GM23338 (cell line): ENCODE data around the gene OLFML2A.

Source experiments
- EZH2phosphoT487 ChIP-seq: fragments of 200-600 bp; sonication (generic); IDR thresholded peaks from one replicate; pipeline ENCODE4 v1.8.1; 2018; ENCODE audit warnings: antibody characterized with exemption; ENCODE audit not compliant: unreplicated experiment
- ZNF114 ChIP-seq: fragments of 250-450 bp; sonication (Bioruptor Pico); IDR thresholded peaks from 2 replicates; pipeline ENCODE4 v1.5.0; 2020; ENCODE audit warnings: mild to moderate bottlenecking, moderate library complexity
- ZNF331 ChIP-seq: fragments of 250-450 bp; sonication (Bioruptor Pico); IDR thresholded peaks from 2 replicates; pipeline ENCODE4 v1.5.0; 2020; ENCODE audit warnings: low read depth, mild to moderate bottlenecking, moderate library complexity
- TF ChIP-seq, protein P1 (sequence below): IDR thresholded peaks from one replicate; pipeline ENCODE4 v1.6.1; 2018; ENCODE audit warnings: antibody characterized with exemption; ENCODE audit not compliant: unreplicated experiment
- TF ChIP-seq, protein P2 (sequence below), 2 experiments: fragments of 200-600 bp in 1 of 2; sonication (generic) in 1 of 2; conservative IDR thresholded peaks; 2 replicates each; pipeline versions ENCODE4 v1.5.1 to v1.6.1; 2016 to 2017; ENCODE audit warnings: antibody characterized with exemption in 2 of 2, low read depth in 2 of 2, mild to moderate bottlenecking in 2 of 2, moderate library complexity in 1 of 2

DNA sequence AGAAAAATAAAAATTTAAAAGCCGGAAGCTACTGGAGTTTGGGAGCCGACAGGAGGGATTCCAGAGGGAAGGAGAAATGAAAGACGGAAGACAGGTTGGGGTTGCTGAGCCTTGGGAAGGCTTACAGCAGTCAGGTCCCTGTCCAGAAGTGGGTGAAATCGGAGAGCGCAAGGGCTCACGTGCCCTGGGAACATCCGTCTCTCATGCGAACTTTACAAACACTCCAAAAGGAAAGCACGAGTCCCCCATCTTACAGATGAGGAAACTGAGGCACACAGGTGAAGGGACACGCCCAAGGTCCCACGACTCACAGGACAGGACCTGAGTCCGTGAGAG is 347 bp upstream of the OLFML2A start:
- TF ChIP-seq, protein P1, sequence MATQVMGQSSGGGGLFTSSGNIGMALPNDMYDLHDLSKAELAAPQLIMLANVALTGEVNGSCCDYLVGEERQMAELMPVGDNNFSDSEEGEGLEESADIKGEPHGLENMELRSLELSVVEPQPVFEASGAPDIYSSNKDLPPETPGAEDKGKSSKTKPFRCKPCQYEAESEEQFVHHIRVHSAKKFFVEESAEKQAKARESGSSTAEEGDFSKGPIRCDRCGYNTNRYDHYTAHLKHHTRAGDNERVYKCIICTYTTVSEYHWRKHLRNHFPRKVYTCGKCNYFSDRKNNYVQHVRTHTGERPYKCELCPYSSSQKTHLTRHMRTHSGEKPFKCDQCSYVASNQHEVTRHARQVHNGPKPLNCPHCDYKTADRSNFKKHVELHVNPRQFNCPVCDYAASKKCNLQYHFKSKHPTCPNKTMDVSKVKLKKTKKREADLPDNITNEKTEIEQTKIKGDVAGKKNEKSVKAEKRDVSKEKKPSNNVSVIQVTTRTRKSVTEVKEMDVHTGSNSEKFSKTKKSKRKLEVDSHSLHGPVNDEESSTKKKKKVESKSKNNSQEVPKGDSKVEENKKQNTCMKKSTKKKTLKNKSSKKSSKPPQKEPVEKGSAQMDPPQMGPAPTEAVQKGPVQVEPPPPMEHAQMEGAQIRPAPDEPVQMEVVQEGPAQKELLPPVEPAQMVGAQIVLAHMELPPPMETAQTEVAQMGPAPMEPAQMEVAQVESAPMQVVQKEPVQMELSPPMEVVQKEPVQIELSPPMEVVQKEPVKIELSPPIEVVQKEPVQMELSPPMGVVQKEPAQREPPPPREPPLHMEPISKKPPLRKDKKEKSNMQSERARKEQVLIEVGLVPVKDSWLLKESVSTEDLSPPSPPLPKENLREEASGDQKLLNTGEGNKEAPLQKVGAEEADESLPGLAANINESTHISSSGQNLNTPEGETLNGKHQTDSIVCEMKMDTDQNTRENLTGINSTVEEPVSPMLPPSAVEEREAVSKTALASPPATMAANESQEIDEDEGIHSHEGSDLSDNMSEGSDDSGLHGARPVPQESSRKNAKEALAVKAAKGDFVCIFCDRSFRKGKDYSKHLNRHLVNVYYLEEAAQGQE: no peak
- TF ChIP-seq, protein P2, sequence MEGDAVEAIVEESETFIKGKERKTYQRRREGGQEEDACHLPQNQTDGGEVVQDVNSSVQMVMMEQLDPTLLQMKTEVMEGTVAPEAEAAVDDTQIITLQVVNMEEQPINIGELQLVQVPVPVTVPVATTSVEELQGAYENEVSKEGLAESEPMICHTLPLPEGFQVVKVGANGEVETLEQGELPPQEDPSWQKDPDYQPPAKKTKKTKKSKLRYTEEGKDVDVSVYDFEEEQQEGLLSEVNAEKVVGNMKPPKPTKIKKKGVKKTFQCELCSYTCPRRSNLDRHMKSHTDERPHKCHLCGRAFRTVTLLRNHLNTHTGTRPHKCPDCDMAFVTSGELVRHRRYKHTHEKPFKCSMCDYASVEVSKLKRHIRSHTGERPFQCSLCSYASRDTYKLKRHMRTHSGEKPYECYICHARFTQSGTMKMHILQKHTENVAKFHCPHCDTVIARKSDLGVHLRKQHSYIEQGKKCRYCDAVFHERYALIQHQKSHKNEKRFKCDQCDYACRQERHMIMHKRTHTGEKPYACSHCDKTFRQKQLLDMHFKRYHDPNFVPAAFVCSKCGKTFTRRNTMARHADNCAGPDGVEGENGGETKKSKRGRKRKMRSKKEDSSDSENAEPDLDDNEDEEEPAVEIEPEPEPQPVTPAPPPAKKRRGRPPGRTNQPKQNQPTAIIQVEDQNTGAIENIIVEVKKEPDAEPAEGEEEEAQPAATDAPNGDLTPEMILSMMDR (conservative IDR thresholded peaks at IDR 0.05; ENCODE audit: low read depth in 2 of 2): no peak
- TF ChIP-seq EZH2phosphoT487 (no peak), ZNF114 (no peak), ZNF331 (CRISPR knock-in tag) (no peak)
